GM12892 (cell line): ENCODE results near the gene C1QTNF7.

Experiments
- POLR2A ChIP-seq: IDR thresholded peaks from 2 replicates; pipeline ENCODE4 v1.6.1; 2011; ENCODE audit warnings: low read depth, low read length, control low read depth
- POLR2AphosphoS5 ChIP-seq: IDR thresholded peaks from 2 replicates; pipeline ENCODE4 v1.6.1; 2011; ENCODE audit warnings: low read depth, low read length, control low read depth
- TAF1 ChIP-seq: IDR thresholded peaks from 2 replicates; pipeline ENCODE4 v1.6.1; 2011; ENCODE audit warnings: low read depth, mild to moderate bottlenecking, control low read depth, low read length, borderline replicate concordance

- TF ChIP-seq POLR2A: no peak
- TF ChIP-seq POLR2AphosphoS5: no peak
- TF ChIP-seq TAF1: no peak
These were observed 48.6 kb downstream of the C1QTNF7 start for GRCh38 chr4:15476396-15476795.
